ENCODE data around the gene CD24.

- TF ChIP-seq CTCF (IDR thresholded peaks at IDR 0.05; ENCODE audit: poor library complexity) = no peak
- no peak for TF ChIP-seq EZH2 (IDR thresholded peaks at IDR 0.05; ENCODE audit: borderline replicate concordance)
- no peak for TF ChIP-seq EZH2phosphoT487 (IDR thresholded peaks at IDR 0.05; ENCODE audit: low read depth, severe bottlenecking, unreplicated experiment)
Observed at GRCh38 chr6:106939208-106939607, 35.3 kb downstream of the CD24 start.

Data from hepatocyte (in vitro differentiated cells).